OCI-LY7 (cell line): ENCODE data around the gene ZDHHC14. TPM values are rescaled to one million over a fixed set of nuclear protein-coding genes. Genes with fewer than 3 reads are reported as not detected.

Experiments
- BruUV-seq: library from RNA; stranded (reverse); fragments of 400-500 nt; replicated peaks from 2 replicates; lab custom pipeline; 2021; lab: Mats Ljungman, UMichigan
- CTCF ChIA-PET: fragments of 300-600 bp; sonication (Branson Sonifier 250); formaldehyde crosslinking; loops from one replicate; lab custom pipeline; 2022; ENCODE audit warnings: antibody characterized with exemption; ENCODE audit not compliant: unreplicated experiment; lab: Charles Lee
- POLR2A ChIA-PET: fragments of 300-600 bp; sonication (Branson Sonifier 250); formaldehyde crosslinking; loops from one replicate; lab custom pipeline; 2022; ENCODE audit warnings: antibody characterized with exemption; lab: Charles Lee
- DNase-seq: peaks from one replicate; pipeline ENCODE4 v3.0.0-alpha.2; 2015; ENCODE audit warnings: low spot score
- H2AFZ ChIP-seq: fragments of 200-600 bp; sonication (generic), shearing (Covaris generic); 2 replicates; pipeline ENCODE4 v1.6.1; 2014; ENCODE audit warnings: mild to moderate bottlenecking, antibody characterized with exemption, low read length, moderate library complexity
- H3K27ac ChIP-seq: fragments of 200-600 bp; sonication (generic); 2 replicates; pipeline ENCODE4 v1.5.1; 2014; ENCODE audit warnings: mixed run types, low read depth, mild to moderate bottlenecking, moderate library complexity, low read length, inconsistent platforms; ENCODE audit not compliant: poor library complexity, severe bottlenecking
- H3K36me3 ChIP-seq: fragments of 200-600 bp; sonication (generic); 2 replicates; pipeline ENCODE4 v1.6.1; 2014; ENCODE audit warnings: mild to moderate bottlenecking, antibody characterized with exemption, low read length, moderate library complexity, mixed read lengths; ENCODE audit not compliant: insufficient read depth
- H3K4me1 ChIP-seq: fragments of 200-600 bp; sonication (generic); 2 replicates; pipeline ENCODE4 v1.5.1; 2014; ENCODE audit warnings: mild to moderate bottlenecking, low read length; ENCODE audit not compliant: insufficient read depth, poor library complexity, severe bottlenecking
- H3K4me2 ChIP-seq: fragments of 200-600 bp; sonication (generic); 2 replicates; pipeline ENCODE4 v1.6.1; 2014; ENCODE audit warnings: mild to moderate bottlenecking, low read length
- H3K4me3 ChIP-seq: fragments of 200-600 bp; sonication (generic); 2 replicates; pipeline ENCODE4 v1.5.1; 2014; ENCODE audit warnings: mild to moderate bottlenecking, low read depth, low read length; ENCODE audit not compliant: poor library complexity, severe bottlenecking
- H3K79me2 ChIP-seq: fragments of 200-600 bp; sonication (generic); 2 replicates; pipeline ENCODE4 v1.6.1; 2016; ENCODE audit warnings: low read depth, mild to moderate bottlenecking, low read length, moderate library complexity, mixed read lengths; ENCODE audit not compliant: insufficient read depth
- H3K9me2 ChIP-seq: fragments of 200-600 bp; sonication (generic); 2 replicates; pipeline ENCODE4 v1.6.1; 2016; ENCODE audit warnings: mild to moderate bottlenecking, low read length, mixed read lengths; ENCODE audit not compliant: insufficient read depth
- H3K9me3 ChIP-seq: fragments of 200-600 bp; sonication (generic); 2 replicates; pipeline ENCODE4 v1.6.1; 2014; ENCODE audit warnings: mild to moderate bottlenecking, mixed run types, low read length, mixed read lengths
- H4K20me1 ChIP-seq: fragments of 200-600 bp; sonication (generic); 2 replicates; pipeline ENCODE4 v1.6.1; 2014; ENCODE audit warnings: mild to moderate bottlenecking, antibody characterized with exemption, low read length, moderate library complexity, mixed read lengths; ENCODE audit not compliant: insufficient read depth
- CTCF ChIP-seq: fragments of 200-600 bp; sonication (generic); conservative IDR thresholded peaks from 2 replicates; pipeline ENCODE4 v1.5.1; 2014; ENCODE audit warnings: mild to moderate bottlenecking, antibody characterized with exemption, low read length, moderate library complexity, mixed read lengths
- EZH2phosphoT487 ChIP-seq: fragments of 200-600 bp; sonication (generic); IDR thresholded peaks from 2 replicates; pipeline ENCODE4 v1.6.1; 2018; ENCODE audit warnings: low read depth, borderline replicate concordance, mild to moderate bottlenecking, mixed run types, antibody characterized with exemption, low read length, moderate library complexity, mixed read lengths
- intact Hi-C: fragments of 100-400 bp; cut with micrococcal nuclease; formaldehyde crosslinking; loops from one replicate; pipeline ENCODE4 v1.10.0; 2022; ENCODE audit not compliant: unreplicated experiment
- total RNA-seq, 2 experiments: library from RNA; depleted of rRNA in 1 of 2; stranded (reverse); fragments of >200 nt in 1 of 2; shearing (Covaris generic) in 1 of 2; gene quantifications; 2 replicates each; pipeline ENCODE4 v1.2.3, GENCODE V29; 2014 to 2022

The ZDHHC14 gene
- total RNA-seq, 2 experiments from 2014 or later, result 0.69 to 3.0 TPM

GRCh38 chr6:157496534-157497095 lies 115.6 kb downstream of the ZDHHC14 start:
- H3K4me2 ChIP-seq, result no peak overlapping the region
- no peaks in the 10 kb centered on the region for H3K9me2 ChIP-seq
- DNase-seq, result no peak
- H3K9me3 ChIP-seq, result no peaks in the 10 kb centered on the region
- CTCF ChIA-PET, result no interaction called here
- H3K27ac ChIP-seq, result no peak overlapping the region
- POLR2A ChIA-PET, result no interaction called here
- no peak overlapping the region for H2AFZ ChIP-seq
- no peaks in the 10 kb centered on the region for H3K36me3 ChIP-seq
- no TSS peak for BruUV-seq
- H3K4me1 ChIP-seq, result no peaks in the 10 kb centered on the region
- no peak for TF ChIP-seq EZH2phosphoT487
- TF ChIP-seq CTCF, result no peak
- intact Hi-C loops, result no loop called here
- H4K20me1 ChIP-seq, result no peaks in the 10 kb centered on the region
- H3K4me3 ChIP-seq, result no peak overlapping the region
- no peaks in the 10 kb centered on the region for H3K79me2 ChIP-seq

GRCh38 chr6:157497579-157497978 lies 116.6 kb downstream of the ZDHHC14 start:
- no peak for DNase-seq
- Histone ChIP-seq H4K20me1 (no peaks in the 10 kb centered on the region), H3K4me2 (no peak overlapping the region), H3K79me2 (no peaks in the 10 kb centered on the region), H3K4me1 (no peaks in the 10 kb centered on the region), H2AFZ (no peak overlapping the region), H3K4me3 (no peak overlapping the region), H3K9me3 (no peaks in the 10 kb centered on the region), H3K36me3 (no peaks in the 10 kb centered on the region), H3K9me2 (no peaks in the 10 kb centered on the region), H3K27ac (no peak overlapping the region)
- ChIA-PET CTCF (no interaction called here), POLR2A (no interaction called here)
- BruUV-seq, result no TSS peak
- TF ChIP-seq CTCF (no peak), EZH2phosphoT487 (no peak)
- intact Hi-C loops, result no loop called here

GRCh38 chr6:157498817-157499216 lies 117.8 kb downstream of the ZDHHC14 start:
- ChIA-PET CTCF (no interaction called here), POLR2A (interaction anchor here (0.6 to 1.0 kb wide), 3 partner anchors 18 to 119 kb away, joined by 3 read pairs; no protein-coding TSS in a partner anchor)
- Histone ChIP-seq H3K27ac (no peak overlapping the region), H3K9me3 (no peaks in the 10 kb centered on the region), H2AFZ (no peak overlapping the region), H4K20me1 (no peaks in the 10 kb centered on the region), H3K4me2 (no peak overlapping the region), H3K79me2 (no peaks in the 10 kb centered on the region), H3K9me2 (no peaks in the 10 kb centered on the region), H3K4me1 (peaks cover 4% of the 10 kb centered on the region), H3K36me3 (no peaks in the 10 kb centered on the region), H3K4me3 (no peak overlapping the region)
- no peak for TF ChIP-seq CTCF
- TF ChIP-seq EZH2phosphoT487, result no peak
- no peak for DNase-seq
- BruUV-seq, result no TSS peak
- intact Hi-C loops, result no loop called here
